NOMO-1 (cell line): Measurements from ENCODE around the gene TCF20.

ENCODE experiments used
- DNase-seq, 2 experiments: peaks; one replicate each; lab custom pipeline; 2025; ENCODE audit not compliant: unreplicated experiment in 2 of 2; lab: John Stamatoyannopoulos, UW

Gene TCF20

DNA sequence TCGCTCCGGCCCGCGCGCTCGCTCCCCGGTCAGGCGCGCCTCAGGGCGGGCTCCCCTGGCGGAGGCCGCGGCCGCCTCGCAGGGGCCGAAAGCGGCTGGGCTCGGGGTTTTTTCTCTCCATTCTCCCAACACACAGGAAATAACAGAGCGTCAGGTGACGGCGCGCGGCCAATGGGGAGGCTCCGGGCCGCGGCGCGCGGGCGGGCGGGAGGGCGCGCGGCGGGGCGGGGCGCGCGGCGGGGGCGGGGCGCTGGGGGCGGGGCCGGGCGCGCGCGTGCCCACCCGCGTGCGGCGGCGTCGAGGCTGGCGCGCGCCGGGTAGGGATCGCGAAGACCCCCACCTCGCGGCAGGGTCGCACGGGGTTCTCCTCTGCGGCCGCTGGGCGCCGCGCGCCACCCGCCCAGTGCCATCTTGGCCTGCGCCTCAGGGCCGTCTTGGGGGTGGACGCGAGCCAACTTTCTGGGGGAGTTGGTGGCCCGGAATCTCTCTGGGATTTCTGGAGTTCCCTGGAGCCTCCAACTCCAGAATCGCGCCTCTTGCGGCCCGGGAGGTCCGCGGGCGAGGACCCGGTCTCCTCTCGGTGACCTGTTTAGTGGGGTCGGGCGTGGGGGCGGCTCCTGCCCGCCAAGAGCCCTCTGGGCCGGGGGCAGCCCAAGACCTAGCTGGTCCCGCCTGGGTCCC lies at the start of gene TCF20:
TCF20 (minus strand) TSS at position 144 of the 681 bp plus-strand sequence. CDS start 55,348 bp downstream, outside the sequence.
- peak; percentile 62 to 81 for DNase-seq

DNA sequence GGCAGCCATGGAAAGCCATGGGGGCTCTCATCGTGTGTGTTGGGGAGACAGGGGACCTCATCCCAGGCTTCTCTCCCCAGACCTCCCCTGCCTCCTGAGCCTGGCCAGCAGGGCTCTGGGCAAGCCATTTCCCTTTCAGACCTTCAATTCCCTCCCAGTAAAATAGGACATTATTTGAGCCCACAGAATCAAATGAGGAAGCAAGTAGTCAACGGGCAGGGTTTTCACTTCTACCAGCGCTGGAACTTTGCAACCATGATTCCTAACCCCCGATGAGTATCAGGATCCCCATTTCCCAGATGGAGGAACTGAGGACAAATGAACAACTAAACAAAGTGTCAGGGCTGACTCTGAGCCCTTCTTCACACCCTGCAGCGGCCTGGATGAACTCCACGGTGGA lies 48.9 kb upstream of the TCF20 start:
- DNase-seq: peak; percentile 17 to 55

- DNase-seq: no peak
Measured at GRCh38 chr22:42318967-42319366, 48.5 kb upstream of the TCF20 start.

GRCh38 chr22:42317691-42318547 lies 47.5 kb upstream of the TCF20 start:
- DNase-seq: no peak

- no peak for DNase-seq
Measured at GRCh38 chr22:42317008-42317407, 46.6 kb upstream of the TCF20 start.

GRCh38 chr22:42315392-42315756 lies 44.9 kb upstream of the TCF20 start:
- DNase-seq: no peak

GRCh38 chr22:42314709-42315391 lies 44.4 kb upstream of the TCF20 start:
- no peak for DNase-seq

- peak; percentile 41 to 47 for DNase-seq
Measured at GRCh38 chr22:42313804-42314581, 43.5 kb upstream of the TCF20 start.

DNA sequence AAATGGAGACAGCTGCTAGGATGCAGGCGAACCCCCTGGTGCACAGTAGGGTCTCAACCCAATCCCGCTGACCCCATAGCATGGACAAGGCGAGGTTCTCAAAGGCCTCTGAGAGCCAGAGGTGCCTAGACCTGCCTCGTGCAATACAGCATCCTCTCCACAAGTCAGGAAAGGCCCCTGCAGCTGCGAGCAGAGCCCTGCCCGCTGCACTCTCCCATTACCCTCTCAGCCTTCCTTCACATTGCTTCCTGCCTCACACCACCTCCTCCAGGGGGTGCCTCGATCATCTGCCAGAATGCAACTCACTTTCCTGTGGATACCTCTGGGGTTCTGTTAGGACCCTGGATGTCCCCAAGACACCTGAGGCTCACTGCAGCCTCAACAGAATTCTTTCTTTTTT lies 42.8 kb upstream of the TCF20 start:
- no peak for DNase-seq

GRCh38 chr22:42310291-42311015 lies 40.0 kb upstream of the TCF20 start:
- no peak for DNase-seq

- no peak for DNase-seq
Measured at GRCh38 chr22:42309865-42310264, 39.4 kb upstream of the TCF20 start.

DNA sequence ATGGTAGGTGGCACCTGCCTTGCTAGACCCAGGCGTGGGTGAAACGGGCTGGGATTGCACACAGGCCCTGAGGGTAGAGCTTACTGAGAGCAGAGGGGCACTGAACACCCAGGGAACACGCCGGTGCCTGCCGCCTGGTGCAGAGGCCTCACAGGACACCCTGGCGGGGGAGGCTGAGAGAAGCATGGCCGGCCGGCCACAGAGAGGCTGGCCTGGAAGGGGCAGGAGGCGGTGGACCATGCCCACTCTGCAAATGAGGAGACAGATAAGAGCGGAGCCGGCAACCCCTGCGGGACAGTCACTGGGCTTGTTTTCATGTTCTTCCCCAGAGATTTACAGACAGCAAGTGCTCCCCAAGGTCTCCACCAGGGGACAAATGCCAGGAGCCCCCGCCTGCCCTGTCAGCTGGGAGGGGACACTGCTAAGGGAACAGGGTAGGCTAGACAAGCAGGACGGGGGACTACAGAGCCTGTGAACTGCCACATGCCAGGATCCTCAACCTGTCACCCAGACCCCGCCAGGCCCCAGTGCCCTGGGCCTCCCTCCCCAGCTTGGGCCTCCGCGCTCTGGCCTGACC lies 38.5 kb upstream of the TCF20 start:
- no peak for DNase-seq

DNA sequence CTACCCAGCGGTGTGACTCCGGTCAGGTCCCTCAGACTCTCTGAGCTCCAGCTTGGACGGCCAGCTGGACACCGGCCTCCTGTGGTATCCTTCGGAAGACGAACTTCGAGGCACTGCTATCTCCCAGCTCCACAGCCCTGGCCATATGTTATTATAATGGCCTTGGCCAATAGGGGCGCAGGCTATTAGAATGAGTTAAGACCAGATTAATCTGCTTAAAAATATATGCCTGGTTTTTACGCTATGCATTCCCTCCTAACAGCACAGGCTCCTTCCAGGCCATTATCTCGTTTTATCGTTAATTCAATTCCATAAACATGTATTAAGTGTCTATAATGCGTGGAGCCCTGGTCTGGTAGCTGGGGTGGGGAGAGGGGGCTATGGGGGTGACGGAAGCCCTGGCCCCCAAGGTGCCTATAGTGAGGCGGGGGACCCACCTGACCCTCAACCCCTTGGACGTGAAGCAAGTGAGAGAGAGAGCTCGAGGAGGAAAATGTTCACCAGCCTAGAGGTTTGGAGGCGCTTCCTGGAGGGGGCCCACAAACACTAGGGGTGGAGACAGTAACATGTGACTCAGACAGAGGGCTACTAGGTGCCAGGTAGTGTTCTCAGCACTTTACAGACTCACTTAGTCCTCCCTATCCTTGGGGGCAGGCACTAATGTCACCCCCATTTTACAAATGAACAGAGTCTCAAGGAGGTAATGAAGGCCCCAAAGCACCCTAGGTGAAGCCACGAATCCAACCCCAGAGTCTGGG lies 37.5 kb upstream of the TCF20 start:
- DNase-seq: no peak

GRCh38 chr22:42306010-42306409 lies 35.6 kb upstream of the TCF20 start:
- no peak for DNase-seq

- DNase-seq: no peak
Measured at GRCh38 chr22:42304324-42304790, 33.9 kb upstream of the TCF20 start.

GRCh38 chr22:42303396-42304323 lies 33.2 kb upstream of the TCF20 start:
- no peak for DNase-seq

- DNase-seq: no peak
Measured at GRCh38 chr22:42301742-42302102, 31.3 kb upstream of the TCF20 start.
